NCI-H2081 treated with DMSO at 0.1 percent for 48 hours (cell line): ENCODE measurements around the gene NEK4.
"Not testable (repeated sequence)": the region's sequence is repeated elsewhere in the genome, so short reads cannot be mapped to it uniquely, and the experiment has no call there.

Experiments used
- DNase-seq: peaks from one replicate; lab custom pipeline; 2025; lab: John Stamatoyannopoulos, UW

NEK4 gene

DNA sequence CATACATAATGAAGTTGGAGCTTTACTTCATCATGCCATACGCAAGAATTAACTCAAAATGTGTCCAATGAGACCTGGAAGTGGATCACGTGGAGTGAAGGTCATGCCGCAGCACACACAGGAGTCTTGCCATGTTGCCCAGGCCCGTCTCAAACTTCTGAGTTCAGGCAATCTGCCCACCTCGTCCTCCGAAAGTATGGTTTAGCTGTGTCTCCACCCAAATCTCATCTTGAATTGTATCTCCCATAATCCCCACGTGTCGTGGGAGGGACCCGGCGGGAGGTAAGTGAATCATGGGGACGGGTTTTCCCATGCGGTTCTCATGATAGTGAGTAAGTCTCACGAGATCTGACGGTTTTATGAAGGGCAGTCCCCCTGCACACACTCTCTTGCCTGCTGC, 39.1 kb downstream of the NEK4 start:
- DNase-seq = no peak

DNA sequence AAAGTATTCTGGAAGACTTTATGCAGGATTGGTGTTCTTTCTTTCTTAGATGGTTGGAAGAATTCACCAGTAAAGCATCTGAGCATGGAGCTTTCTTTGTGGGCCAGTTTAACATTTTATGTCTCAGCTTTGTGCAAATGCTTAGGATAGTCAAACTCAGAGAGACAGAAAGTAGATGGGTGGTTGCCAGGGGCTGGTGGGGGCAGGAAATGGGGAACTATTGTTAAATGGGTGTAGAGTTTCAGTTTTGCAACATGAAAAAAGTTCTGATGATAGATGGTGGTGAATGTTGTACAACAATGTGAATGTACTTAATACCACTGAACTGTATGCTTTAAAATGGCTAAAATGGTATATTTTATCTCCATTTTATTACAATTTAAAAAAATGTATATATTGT, 40.1 kb downstream of the NEK4 start:
- no peak for DNase-seq

DNA sequence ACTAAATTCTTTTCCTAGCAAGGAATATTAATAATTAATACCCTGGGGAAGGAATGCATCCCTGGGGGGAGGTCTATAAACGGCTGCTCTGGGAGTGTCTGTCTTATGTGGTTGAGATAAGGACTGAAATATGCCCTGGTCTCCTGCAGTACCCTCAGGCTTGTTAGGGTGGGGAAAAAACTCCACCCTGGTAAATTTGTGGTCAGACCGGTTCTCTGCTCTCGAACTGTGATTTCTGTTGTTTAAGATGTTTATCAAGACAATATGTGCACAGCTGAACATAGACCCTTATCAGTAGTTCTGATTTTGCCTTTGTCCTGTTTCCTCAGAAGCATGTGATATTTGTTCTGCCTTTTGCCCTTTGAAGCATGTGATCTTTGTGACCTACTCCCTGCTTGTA, 42.0 kb downstream of the NEK4 start:
- not testable (repeated sequence) for DNase-seq

DNA sequence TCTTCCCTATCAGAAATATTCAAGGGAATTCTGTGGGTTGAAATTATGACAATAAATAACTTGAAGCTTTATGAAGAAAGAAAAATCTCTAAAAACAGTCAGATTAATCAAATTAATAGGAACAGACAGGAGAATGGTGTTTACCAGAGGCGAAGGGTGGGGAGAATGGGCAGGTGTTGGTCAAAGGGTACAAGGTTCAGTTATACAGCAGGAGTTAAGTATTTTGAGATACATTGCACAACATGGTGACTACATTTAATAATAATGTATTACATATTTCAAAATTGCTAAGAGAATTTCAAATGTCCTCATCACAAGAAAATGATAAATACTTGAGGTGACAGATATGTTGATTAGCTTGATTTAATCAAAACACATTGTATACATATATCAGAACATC, 46.2 kb downstream of the NEK4 start:
- no peak for DNase-seq

DNA sequence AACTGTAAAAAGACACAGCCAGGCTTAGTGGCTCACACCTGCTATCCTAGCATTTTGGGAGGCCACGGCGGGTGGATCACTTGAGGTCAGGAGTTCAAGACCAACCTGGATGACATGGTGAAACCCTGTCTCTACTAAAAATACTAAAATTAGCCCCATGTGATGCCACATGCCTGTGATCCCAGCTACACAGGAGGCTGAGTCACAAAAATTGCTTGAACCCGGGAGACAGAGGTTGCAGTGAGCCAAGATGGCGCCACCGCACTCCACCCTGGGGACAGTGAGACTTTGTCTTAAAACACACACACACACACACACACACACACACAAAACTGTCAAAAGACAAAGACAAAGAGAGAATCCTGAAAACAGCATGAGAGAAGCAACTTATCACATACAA, 46.8 kb downstream of the NEK4 start:
- DNase-seq = no peak

DNA sequence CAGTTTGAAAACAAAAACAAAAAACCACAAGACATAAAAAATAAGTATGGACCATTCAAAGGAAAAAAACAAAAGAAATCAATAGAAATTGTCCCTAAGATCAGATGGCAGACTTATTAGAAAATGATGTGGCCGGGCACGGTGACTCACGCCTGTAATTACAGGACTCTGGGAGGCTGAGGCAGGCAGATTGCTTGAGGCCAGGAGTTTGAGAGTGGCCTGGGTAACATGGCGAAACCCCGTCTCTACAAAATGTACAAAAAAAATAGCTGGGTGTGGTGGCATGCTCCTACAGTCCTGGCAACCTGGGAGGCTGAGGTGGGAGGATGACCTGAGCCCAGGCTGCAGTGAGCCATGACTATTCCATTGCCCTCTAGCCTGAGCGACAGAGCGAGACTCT, 48.2 kb downstream of the NEK4 start:
- no peak for DNase-seq

DNA sequence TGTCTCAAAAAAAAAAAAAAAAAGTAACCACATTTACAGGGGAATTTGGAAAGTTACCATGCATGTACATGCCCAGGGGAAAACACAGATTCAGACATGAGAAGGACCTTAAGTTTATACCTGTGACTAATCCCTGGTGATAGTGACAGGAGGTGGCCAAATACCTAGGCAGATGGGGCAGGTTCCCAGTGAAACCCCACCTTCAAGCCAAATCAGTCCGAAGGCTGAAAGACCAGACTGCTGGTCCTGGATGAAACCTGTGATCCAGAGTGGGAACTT, 49.1 kb downstream of the NEK4 start:
- DNase-seq = no peak

DNA sequence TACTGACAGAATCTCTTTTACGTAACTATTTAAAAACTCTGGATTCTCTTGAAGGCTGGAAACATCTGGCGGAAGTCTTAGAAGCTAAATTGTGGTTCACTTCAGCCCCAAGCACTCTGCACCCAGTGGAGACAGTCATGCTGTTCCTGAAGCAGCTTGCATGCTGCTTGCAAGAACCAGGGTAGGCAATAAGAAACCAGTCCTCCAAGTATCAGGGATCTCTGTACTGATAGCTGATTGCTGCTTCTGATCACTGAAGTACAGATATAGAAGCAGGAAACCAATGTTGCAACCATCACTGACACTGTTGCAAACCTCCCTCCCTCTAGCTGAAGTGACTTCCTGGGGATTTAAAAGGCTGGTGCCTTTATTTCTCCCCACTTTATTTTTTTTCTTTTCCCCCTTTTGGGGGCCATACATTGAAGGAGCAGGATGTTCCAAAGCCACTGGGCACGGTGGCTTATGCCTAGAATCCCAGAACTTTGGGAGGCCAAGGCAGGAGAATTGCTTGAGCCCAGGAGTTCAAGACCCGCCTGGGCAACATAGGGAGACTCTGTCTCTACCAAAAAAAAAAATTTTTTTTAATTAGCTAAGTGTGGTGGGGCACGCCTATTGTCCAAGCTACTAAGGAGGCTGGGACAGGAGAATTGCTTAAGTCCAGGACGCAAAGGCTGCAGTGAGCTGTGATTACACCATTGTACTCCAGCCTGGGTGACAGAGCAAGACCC, 49.6 kb downstream of the NEK4 start:
- no peak for DNase-seq

DNA sequence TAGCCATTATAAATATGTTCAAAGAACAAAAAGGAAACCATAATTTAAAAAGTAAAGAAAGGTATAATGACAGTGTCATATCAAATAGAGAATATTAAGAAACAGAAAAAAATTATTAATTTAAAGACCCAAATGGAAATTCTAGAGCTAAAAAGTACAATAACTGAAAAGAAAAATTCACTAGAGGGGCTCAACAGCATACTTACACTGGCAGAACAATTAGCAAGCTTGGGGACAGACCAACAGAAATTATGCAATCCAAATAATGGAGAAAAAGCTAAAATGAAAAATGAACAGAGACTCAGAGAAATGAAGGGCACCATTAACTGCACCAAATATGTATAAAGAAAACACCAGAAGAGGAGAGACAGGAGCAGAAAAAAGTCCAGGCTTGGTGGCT, 51.1 kb downstream of the NEK4 start:
- no peak for DNase-seq

DNA sequence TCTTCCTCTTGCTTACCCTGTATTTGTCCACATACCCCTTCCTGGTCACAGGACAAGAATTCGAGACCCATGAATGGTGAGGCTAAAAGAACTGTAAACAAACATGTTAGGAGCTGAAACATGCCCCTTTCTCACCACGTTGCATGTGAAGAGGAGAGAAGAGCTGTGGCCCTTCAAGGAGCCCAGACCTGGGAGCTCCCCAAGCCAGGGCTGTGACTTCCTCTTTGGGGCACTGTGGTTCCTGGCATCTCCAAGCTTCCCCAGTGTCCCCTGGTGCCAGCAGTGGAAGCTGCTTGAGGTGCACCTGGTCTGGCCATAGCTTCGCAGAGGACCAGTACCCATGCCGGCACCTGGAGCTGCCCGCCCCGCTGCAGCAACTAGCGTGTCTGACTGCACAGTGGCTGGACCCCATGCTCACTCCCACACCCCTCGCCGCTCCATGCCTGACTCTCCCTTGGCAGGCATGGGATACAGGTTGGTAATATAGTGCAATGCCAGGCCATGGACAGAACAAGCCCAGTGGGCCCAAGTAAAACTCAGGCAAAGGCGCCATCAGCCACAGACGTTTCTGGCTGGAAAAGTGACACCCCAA, 54.9 kb downstream of the NEK4 start:
- no peak for DNase-seq

DNA sequence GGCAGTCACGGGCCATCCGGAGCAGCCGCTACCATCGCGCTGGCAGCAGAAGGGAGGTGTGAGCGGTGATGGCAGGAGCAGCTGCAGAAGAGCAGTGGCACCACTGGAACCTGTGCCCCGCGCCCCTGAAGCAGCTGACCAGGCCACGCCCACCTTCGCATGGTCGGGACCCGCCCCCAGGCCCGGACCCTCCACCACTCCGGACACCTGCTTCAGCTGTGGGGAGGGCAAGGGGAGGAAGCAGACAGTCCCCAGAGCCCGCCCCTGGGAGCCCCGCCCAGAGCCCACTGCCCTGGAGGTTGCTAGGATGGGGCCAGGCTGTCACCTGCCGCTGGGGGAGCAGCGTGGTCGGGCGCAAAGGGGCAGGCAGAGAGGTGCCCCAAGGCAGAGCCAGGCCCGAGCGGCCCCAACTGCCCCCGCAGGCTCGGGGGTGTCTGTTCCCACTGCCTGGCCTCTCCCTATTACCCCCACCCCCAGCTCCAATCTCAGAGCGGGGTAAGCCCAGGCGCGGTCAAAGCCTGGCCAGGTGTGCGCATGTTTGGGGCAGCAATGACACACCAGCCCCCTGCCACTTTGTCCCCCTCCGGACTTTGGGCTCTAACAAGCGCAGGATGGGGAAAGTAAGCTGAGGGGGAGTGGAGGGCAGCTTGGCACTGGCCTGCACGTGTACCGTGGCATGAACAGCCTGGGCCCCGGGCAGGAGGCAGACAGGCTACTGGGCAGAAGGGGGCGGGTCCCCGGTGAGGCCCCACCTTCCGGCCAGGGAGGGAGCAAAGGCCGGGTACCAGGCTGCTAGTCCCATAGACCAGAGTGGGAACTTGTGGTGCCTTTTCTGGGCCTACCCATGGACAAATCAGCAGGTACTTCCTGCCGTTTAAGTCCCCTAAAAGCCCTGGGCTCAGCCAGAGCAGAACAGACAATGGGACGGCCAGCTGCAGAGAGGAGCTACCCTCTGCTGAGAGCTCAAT, 56.1 kb downstream of the NEK4 start:
- no peak for DNase-seq

DNA sequence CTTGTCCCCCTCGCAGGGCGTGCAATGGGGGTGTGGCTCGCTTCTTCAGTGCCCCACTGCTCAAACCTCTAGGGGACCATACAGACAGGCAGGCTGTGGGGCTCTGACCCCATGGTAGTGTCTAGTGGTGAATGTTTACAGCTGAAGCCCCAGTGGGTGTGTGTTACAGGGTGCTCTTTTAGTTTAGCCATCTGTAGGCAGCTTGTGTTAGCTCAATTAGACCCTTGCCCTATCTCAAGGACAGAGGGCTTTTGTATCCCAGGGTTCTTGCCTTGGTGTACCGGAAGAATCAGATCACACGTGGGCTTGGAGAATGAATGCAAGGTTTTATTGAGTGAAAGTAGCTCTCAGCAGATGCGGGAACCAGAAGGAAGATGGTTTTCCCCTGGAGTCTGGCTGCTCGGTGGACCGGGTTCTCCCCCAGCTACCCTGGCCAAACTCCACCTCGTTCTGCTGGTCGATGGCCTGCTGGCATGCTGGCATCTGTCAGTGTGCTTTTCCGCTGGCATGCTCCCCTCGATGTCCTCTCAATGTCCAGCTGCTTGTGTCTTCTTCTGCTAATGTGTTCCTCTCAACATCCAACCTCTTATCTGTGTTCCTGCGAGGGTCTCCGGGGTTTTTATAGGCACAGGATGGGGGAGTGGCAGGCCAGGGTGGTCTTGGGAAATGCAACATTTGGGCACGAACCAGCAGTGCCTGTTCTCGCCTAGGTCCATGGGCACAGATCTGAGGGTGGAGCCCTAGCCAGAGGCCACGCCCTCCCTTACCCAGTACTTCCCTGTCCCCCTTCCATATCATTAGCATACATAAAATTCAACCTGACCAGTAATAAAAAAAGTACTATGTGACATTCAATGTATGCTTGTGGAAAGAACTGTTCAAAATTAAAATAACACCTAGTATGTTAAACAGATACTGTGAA, 58.2 kb downstream of the NEK4 start:
- no peak for DNase-seq

DNA sequence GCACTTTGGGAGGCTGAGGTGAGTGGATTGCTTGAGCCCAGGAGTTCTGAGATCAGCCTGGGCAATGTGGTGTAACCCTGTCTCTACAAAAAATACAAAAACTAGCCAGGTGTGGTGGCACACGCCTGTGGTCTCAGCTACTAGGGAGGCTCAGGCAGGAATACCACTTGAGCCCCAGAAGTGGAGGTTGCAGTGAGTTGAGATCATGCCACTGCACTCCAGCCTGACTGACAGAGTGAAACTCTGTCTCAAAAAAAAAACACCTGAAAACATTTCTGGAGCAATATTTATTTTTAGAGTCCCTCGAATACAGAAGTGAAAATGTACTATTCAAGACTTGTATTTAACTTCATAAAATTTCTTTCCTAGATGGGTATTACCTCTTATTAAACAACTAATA, 60.2 kb downstream of the NEK4 start:
- DNase-seq = no peak

DNA sequence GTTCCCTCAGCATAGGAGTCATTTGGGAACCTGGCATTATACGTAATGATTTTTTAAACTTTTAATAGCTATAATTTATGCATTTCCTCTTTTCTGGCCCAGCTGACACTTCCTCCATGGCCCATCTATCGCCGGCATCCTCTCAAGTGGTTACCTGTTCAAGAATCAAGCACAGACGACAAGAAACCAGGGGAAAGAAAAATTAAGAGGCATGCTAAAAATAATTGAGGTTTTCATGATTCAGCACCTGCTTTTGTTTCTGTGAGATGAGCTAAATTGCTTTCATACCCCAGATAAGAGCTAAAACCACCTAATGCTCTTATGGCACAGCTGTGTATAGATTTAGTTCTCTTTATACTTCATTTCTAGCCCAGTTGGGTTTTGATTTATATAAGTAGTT, 63.2 kb downstream of the NEK4 start:
- DNase-seq = no peak

DNA sequence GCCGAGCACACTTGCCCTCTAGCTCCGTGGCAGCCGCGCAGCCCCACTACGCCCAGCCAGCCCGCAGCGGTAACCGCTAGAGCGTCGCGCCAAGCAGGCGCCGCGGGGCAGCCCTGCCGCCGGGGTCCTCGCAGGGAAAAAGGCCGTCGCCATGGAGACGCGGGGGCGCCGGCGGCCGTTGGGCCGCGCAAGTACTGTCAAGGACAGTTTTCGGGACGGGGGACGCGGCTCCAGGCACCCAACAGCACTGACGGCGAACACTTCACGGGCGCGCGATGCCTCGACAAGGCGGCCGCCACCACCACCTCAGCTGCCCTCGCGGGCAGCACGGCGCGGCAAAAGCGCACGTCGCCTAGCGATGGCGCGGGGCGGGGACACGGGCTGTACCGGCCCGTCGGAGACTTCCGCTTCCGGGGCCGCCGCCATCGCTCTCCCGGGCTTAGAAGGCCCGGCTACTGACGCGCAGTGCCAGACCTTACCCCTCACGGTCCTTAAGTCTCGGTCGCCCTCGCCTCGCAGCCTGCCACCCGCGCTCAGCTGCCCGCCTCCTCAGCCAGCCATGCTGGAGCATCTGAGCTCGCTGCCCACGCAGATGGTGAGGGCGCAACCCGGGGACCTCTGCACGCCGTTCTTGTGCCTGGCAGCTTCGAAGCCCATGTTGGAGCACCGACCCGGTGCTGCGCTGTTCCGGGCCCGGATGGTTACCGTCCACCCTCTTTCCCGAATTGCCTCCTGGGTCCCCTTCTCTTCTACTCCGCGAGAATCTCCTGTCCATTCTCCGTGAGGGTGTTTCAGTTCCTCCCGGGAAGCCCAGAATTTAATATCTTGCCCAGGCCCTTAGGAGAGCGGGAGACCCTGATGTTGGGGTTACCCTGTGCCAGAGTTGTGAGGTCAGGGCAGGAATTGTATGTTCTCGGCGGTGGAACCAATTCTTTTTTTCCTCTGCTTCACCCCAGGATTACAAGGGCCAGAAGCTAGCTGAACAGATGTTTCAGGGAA, 64.8 kb downstream of the NEK4 start, which contains the start of the genes GLT8D1 and SPCS1:
Gene GLT8D1 (minus strand): TSS at position 104 of the 999 bp plus-strand sequence. CDS start 5,331 bp downstream, outside the sequence.
Gene SPCS1 (plus strand): TSS at position 419 of the 999 bp plus-strand sequence. CDS start 141 bp downstream, at position 560.
- no peak for DNase-seq

DNA sequence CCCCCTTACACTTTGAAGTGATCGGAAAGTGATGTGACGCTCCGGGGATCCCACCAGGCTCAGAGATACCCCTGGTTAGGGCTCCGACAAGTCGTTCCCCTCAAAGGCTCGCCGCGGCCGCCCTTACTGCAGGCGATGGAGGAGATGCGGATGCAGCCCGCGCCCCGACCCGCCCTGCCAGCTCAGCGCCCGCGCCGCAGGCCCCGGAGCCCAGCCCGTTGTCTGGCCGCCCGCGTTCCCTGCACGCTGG, 65.4 kb downstream of the NEK4 start:
- no peak for DNase-seq

DNA sequence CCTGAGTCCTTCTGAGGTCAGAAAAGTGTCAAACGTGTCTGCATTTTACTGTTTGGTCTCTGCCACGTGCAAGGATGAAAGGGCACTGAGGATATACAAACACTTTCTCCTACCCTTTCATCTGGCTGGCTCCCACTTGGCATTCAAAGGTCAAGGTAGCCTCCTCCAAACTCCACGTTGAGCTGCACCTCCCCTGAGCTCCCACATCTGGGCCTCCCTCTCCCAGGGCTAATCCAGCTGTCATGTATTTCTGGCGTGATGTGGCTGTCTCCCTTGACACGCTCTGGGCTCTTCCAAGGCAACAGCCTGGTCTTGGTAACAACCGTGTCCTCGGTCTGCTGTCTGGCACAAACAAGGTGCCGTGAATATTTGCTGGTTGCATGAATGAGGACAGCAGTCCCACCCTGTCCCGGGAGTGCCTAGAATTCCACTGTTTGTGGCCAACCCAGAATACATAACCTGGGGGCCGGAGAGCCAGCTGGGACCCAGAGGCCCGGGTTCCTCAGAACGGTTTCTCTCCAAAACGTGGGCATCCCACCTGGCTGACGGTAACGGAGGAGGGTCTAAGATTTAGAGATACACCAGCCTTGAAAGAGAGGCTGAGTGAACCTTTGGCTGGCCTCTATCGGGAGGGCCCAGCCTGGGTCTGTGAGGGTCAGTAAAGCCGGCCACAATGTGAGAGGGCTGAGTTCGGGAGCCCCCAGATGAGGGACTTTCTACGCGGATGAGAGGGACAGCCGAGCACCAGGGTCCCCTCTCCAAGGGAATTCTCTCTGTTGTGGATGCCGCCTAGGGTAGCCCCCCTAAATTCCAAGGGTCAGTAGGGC, 65.9 kb downstream of the NEK4 start:
- DNase-seq = no peak

DNA sequence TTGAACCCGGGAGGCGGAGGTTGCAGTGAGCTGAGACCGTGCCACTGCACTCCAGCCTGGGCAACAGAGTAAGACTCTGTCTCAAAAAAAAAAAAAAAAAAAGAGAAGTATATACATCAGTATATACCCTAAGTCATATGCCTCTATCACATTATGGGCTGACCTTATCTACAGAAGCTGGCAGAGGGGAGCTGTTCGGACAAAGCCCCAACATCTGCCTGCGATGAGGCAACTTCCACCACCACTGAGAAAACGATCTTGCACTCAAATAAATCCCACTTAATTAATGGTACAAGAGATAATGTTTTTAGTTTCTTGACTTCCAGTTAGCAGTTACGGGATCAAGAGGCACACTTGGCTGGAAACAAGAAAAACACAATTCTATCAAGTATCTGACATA, 67.4 kb downstream of the NEK4 start:
- no peak for DNase-seq

DNA sequence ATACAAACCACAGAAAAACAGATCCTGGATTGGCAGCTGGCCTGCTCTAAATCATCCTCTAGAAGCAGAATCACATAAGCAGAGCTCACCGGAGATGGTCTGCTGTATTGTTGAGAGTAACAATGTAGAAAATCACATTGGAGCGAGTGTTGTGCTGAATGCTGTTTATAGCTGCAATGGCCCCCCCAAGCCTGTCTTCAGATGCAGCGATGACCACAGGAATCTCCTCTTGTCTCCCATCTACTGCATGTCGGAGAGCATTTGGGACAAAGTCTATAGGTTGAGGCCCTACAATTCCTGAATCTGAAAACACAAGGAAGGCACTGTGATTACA, 73.1 kb downstream of the NEK4 start:
- DNase-seq = no peak
